Superior temporal gyrus (tissue), 1 donor: ENCODE measurements around the gene SPEN.
A peak's percentile ranks its signal among the peaks of the same experiment; 100 is the strongest.

Experiments used
- DNase-seq: peaks from one replicate; pipeline ENCODE4 v3.0.0-alpha.2; 2016; ENCODE audit errors: extremely low spot score

Gene SPEN

DNA sequence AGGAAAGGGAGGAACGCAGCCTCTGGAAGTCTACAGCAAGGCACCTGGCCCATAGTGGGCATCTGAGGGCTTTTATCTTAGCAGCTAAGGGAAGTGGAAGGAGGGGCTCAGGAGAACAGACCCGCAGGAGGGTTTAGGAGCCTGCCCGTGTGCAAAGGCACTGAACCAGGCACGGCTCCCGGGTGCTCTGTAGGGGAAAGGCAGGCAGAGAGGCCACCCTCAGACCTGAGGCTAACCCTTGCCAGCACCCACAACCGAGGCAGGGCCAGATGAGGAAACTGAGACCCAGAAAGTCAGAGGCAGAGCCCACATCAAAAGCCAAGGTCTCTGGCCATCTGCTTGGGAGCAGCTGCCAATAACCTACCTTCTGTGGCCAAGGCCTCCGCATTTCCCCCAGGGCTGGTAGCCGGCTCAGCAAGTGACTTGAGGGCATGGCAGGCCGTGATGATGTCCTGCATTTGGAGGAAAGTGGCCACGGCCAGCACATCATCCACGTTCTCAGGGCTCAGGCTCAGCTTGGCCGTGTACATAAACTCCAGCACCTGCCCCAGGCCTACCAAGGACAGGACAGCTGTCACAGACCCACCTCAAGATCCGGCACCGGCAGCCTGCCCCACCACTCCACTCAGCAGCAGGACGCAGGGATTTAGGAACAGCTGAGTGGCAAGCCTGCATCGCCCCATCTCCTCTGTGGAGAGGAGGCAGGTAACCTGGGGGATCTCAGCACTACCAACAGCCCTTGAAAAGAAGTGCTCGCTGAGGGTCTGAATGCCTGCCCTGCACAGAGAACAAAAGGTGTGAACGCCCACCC is 99.3 kb downstream of the SPEN start:
- DNase-seq, result peak; percentile 12

- DNase-seq, result no peak
Observed at GRCh38 chr1:15947382-15948090, 100.0 kb downstream of the SPEN start.

DNA sequence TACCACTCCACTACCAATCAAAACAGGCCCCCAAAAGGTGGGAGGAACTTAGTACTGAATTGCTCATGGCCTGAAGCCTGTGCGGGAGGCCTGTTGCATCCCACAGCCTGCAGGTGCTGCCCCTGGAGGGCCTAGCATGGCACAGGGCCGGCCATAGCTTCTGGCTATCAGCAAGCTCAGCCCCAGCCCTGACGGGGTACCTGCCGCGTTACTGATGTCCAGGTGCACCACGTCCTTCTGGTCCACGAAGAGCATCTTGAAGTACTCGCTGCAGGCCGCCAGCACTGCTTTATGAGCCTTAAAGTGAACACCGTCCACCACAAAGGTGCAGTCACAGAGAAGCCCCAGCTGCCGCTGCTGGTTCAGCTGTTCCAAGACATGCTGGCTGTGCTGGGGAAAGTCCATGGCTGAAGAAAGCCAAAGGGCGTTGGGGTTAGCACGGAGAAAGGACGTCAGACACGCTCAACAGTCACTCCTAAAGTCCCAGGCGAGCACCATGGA is 100.6 kb downstream of the SPEN start:
- DNase-seq, result peak; percentile 14

GRCh38 chr1:15948595-15949452 is 101.3 kb downstream of the SPEN start:
- DNase-seq, result peak; percentile 56

GRCh38 chr1:15949453-15950245 is 102.1 kb downstream of the SPEN start:
- peak; percentile 55 for DNase-seq

GRCh38 chr1:15950302-15950701 is 102.8 kb downstream of the SPEN start:
- DNase-seq, result no peak

GRCh38 chr1:15950763-15951295 is 103.3 kb downstream of the SPEN start:
- DNase-seq, result peak; percentile 14

DNA sequence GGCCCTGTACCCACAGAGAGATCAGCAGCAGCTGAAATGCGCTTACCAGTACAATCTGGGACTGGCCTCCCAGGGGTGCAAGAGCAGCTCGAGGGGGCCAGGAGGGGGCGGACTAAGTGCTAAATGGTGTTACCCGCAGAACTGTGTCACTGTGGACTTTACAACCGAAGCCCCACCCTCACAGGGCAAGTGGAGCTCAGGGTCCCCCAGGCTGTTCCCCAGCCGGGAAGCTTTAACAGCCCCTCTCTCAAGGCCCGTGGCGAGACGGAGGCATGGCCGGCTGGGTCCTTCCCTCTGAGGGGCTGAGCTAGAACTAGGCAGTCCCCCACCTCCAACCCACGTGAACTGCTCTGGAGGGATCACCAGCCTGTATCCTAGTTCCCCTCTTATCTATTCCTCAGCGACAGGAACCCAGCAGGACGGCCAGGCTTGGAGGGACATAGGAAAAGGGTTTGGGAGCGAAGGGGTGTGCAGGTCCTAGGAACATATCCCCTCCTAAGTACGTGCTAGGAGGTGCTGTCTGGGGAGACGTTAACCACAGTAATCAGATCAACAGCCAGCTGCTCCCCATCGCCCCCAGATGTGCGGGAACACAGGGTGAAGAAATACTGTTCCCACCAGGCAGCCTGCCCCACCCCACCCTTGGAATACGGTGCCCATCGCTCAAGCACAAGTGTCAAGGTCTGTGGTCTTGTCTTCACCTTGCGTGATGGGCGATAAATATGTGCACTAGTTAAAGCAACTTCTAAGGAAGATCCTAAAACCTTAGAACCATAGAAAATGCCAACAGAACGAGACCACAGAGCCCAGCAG is 104.0 kb downstream of the SPEN start:
- no peak for DNase-seq

DNA sequence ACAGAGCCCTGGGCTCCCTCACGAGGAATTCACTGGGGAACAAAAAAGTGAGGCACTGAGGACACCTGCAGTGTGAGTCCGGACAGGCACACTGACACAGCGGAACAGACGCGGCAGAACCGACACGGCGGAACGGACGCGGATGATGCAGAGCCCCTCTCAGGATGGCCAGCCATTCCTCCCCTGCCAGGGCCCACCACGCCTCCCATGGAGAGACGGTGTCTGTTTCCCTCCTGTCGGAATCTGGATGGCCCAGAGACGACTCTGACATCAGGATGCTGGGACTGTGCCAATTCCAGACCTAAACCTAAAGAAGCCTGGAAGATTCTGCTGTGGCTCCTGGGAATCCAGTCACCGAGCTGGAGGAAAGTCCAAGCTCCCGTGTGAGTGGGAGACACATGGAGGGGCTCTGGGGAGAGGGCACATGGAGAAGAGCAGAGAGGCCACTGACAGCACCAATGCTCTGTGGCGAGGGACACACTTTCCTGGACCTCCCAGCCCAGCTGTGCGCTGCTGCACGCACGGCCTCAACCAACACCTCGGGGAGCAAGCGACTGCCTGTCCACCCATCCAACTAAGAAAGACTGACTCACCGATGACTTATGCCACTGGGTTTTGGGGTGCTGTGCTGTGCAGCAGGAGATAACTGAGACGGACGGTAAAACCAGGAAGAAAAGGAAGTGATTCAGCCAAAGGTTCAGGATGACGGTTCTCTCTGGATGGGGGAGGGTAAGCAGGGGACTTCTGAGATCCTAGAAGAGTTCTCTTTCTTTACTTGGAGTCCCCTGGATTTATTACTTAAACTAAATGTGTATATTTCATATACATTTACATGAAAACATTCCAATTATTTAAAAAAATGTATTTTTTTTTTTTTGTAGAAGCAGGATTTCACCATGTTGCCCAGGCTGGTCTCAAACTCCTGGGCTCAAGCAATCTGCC is 105.1 kb downstream of the SPEN start:
- DNase-seq, result no peak

GRCh38 chr1:15953294-15953771 is 105.8 kb downstream of the SPEN start:
- DNase-seq, result no peak

- DNase-seq, result peak; percentile 26
Observed at GRCh38 chr1:15953791-15954241, 106.3 kb downstream of the SPEN start.

- DNase-seq, result no peak
Observed at GRCh38 chr1:15954316-15954715, 106.8 kb downstream of the SPEN start.

- DNase-seq, result no peak
Observed at GRCh38 chr1:15955552-15955951, 108.0 kb downstream of the SPEN start.

- no peak for DNase-seq
Observed at GRCh38 chr1:15956150-15956549, 108.6 kb downstream of the SPEN start.

GRCh38 chr1:15957221-15958095 is 110.0 kb downstream of the SPEN start:
- peak; percentile 11 for DNase-seq

- no peak for DNase-seq
Observed at GRCh38 chr1:15958111-15958510, 110.6 kb downstream of the SPEN start.

DNA sequence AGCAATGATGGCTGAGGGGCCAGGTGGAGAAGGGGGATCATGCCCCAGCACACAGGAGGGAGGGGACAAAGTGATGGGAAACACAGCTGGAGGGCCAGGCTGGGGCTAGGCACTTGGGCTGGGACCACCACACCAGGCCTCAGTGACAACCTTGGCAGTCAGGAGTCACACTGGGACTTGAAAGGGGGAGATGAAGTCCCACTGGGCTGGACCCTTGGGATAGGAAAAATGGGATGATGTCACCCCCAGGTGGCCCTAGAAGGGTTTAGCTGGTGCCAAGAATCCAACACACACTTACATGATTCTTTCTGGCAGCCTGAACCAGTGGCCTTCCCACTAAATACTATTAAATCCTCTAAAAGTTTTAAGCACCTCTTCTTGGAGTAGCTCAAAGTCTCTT is 111.3 kb downstream of the SPEN start:
- DNase-seq, result peak; percentile 15

DNA sequence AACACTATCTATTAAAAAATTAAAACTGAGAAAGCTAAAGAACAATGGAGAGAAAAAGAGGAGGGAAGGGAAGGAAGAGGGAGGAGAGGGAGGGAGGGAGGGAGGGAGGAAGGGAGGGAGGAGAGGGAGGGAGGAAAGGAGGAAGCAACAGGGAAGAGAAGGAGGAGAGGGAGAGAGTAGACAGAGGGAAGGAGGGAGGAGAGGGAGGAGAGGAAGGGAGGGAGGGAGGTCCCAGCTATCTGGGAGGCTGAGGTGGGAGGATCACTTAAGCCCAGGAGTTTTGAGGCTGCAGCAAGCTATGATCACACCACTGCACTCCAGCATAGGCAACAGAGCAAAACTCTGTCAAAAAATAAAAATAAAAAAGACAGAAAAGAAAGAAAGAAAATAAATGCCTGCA is 111.9 kb downstream of the SPEN start:
- DNase-seq, result no peak
